Stimulated activated CD4-positive, alpha-beta T cell treated with anti-CD3 and anti-CD28 coated beads, Interleukin-12 subunit alpha, Interleukin-12 subunit beta, amount 100 ng/mL, for 48 hours (primary cell): ENCODE data around the gene FBXL14.

Experiments
- DNase-seq, 3 donors: peaks; one replicate each; pipeline ENCODE4 v3.0.0-alpha.2; 2020; ENCODE audit warnings: low read depth in 2 of 3, low spot score in 1 of 3

Gene FBXL14

GRCh38 chr12:1539135-1539534 lies 55.2 kb downstream of the FBXL14 start:
- DNase-seq, result no peak

- DNase-seq, result no peak
These were observed 57.6 kb downstream of the FBXL14 start for GRCh38 chr12:1536817-1537216.

- no peak for DNase-seq
These were observed 59.6 kb downstream of the FBXL14 start for GRCh38 chr12:1534748-1535147.

- peak; percentile 24 to 42 (median 39) for DNase-seq
These were observed 60.6 kb downstream of the FBXL14 start for GRCh38 chr12:1533602-1534304.

- no peak for DNase-seq
These were observed 61.2 kb downstream of the FBXL14 start for GRCh38 chr12:1533205-1533601.

GRCh38 chr12:1532375-1533165 lies 61.8 kb downstream of the FBXL14 start:
- DNase-seq, result no peak

GRCh38 chr12:1531654-1532374 lies 62.6 kb downstream of the FBXL14 start:
- no peak for DNase-seq

- no peak for DNase-seq
These were observed 63.2 kb downstream of the FBXL14 start for GRCh38 chr12:1531153-1531653.

GRCh38 chr12:1530592-1531152 lies 63.7 kb downstream of the FBXL14 start:
- no peak for DNase-seq

GRCh38 chr12:1529862-1530591 lies 64.4 kb downstream of the FBXL14 start:
- DNase-seq, result no peak

GRCh38 chr12:1529228-1529861 lies 65.0 kb downstream of the FBXL14 start:
- no peak for DNase-seq

GRCh38 chr12:1528791-1529190 lies 65.6 kb downstream of the FBXL14 start:
- DNase-seq, result no peak

GRCh38 chr12:1527789-1528188 lies 66.6 kb downstream of the FBXL14 start:
- no peak for DNase-seq

- DNase-seq, result no peak
These were observed 68.5 kb downstream of the FBXL14 start for GRCh38 chr12:1525858-1526257.

GRCh38 chr12:1523558-1524050 lies 70.8 kb downstream of the FBXL14 start:
- no peak for DNase-seq

GRCh38 chr12:1523046-1523445 lies 71.3 kb downstream of the FBXL14 start:
- no peak for DNase-seq

GRCh38 chr12:1519642-1520041 lies 74.7 kb downstream of the FBXL14 start:
- DNase-seq, result no peak

- DNase-seq, result no peak
These were observed 75.5 kb downstream of the FBXL14 start for GRCh38 chr12:1518591-1519516.
